ENCODE results near the gene ZBTB34. TPM values are rescaled to one million over a fixed set of nuclear protein-coding genes. Genes with fewer than 3 reads are reported as not detected.

Gene ZBTB34
- total and polyA plus RNA-seq, 9 of the 15 experiments (the other 6 are each of a cell fraction or from before 2014, with no cell fraction given), result 2.7 to 15.6 (median 9.8) TPM

DNA sequence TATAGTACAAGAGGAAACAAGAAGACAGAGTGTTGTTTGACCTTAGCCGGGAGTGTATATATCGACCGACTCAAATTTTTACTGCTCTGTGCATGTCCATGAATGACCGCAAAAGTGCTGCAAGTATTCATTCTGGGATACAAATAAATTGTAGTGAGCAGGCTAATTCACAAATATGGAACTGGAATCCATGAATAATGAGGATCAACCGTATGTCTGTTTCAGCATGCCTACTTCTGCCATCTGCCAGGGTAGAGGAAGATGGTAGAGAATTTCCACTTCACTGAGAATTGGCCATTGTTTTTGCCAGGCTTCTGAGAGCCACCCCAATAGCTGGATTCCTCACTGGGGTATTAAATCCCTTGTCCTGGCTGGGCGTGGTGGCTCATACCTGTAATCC, 45.7 kb downstream of the ZBTB34 start:
- no peak overlapping the region for H3K27ac ChIP-seq (ENCODE audit: extremely low read depth, low read depth, low read length)
- CTCF ChIA-PET (ENCODE audit: low intra/inter-chr PET ratio), result no interaction called here
- no peak overlapping the region for H3K4me2 ChIP-seq (ENCODE audit: insufficient read depth, low read length)
- H3K79me2 ChIP-seq (ENCODE audit: control insufficient read depth, insufficient read depth, low read length), result no peaks in the 10 kb centered on the region
- no peaks in the 10 kb centered on the region; the same call in 1 of the 2 replicates for H3K9me3 ChIP-seq (replicated peaks; ENCODE audit: control insufficient read depth, insufficient read depth, low read depth, low read length)
- FAIRE-seq (no peak), ATAC-seq (no peak), DNase-seq (ENCODE audit: extremely low read depth in 1 of 4, low spot score in 3 of 4) (no peak)
- 50% methylated on average over 6 of the region's 6 CpGs for WGBS (ENCODE audit: insufficient coverage, low coverage, missing lambda C conversion rate)
- no peaks in the 10 kb centered on the region for H3K4me1 ChIP-seq (replicated peaks in 1 of 2; ENCODE audit: control insufficient read depth in 2 of 2, insufficient read depth in 2 of 2, low read length in 2 of 2)
- in situ Hi-C loops (cut with MboI), result no loop called here
- peaks cover 20 to 47% of the 10 kb centered on the region in 2 experiments; a peak in 4 of 5 replicates for H3K27me3 ChIP-seq (ENCODE audit: control insufficient read depth in 2 of 2, insufficient read depth in 2 of 2, low read length in 2 of 2)
- intact Hi-C loops (cut with micrococcal nuclease), result no loop called here
- no TSS peak for BruUV-seq (replicated peaks)
- POLR2A ChIA-PET, result no interaction called here
- TF ChIP-seq PHB (CRISPR knock-in tag; IDR thresholded peaks at IDR 0.05) (no peak), HMGXB4 (CRISPR knock-in tag; IDR thresholded peaks at IDR 0.05) (no peak), ZC3H4 (CRISPR knock-in tag; IDR thresholded peaks at IDR 0.05; ENCODE audit: borderline replicate concordance) (no peak), ELF1 (tag; IDR thresholded peaks at IDR 0.05) (no peak), ZNF639 (CRISPR knock-in tag; conservative IDR thresholded peaks at IDR 0.05 in 1 of 2, IDR thresholded peaks at IDR 0.05 in 1 of 2) (no peak), E2F3 (CRISPR knock-in tag; IDR thresholded peaks at IDR 0.05) (no peak), FUS (optimal IDR thresholded peaks at IDR 0.05; ENCODE audit: low read depth, low read length) (no peak), HDAC8 (tag; IDR thresholded peaks at IDR 0.05) (no peak), ERF (CRISPR knock-in tag; IDR thresholded peaks at IDR 0.05) (no peak), SMAD3 (CRISPR knock-in tag; conservative IDR thresholded peaks at IDR 0.05) (no peak), FOXP1 (CRISPR knock-in tag; IDR thresholded peaks at IDR 0.05) (no peak), PURB (CRISPR knock-in tag; IDR thresholded peaks at IDR 0.05; ENCODE audit: low read depth) (no peak), ZNF232 (CRISPR knock-in tag; IDR thresholded peaks at IDR 0.05) (no peak), OTX1 (CRISPR knock-in tag; IDR thresholded peaks at IDR 0.05) (no peak), RBM34 (IDR thresholded peaks at IDR 0.05; ENCODE audit: borderline replicate concordance, insufficient read depth, low read length) (no peak), DACH1 (IDR thresholded peaks at IDR 0.05; ENCODE audit: partially characterized antibody) (no peak), RNF2 (IDR thresholded peaks at IDR 0.05) (no peak), ZC3H8 (IDR thresholded peaks at IDR 0.05) (no peak), ZNF551 (CRISPR knock-in tag; IDR thresholded peaks at IDR 0.05) (no peak), SETDB1 (IDR thresholded peaks at IDR 0.05; ENCODE audit: low read length) (no peak)
- no peak overlapping the region for H2AFZ ChIP-seq (ENCODE audit: low read depth, low read length)
- no peak overlapping the region for H3K9ac ChIP-seq (ENCODE audit: insufficient read depth in 1 of 2, low read depth in 2 of 2, low read length in 2 of 2)
- no peak overlapping the region for H3K4me3 ChIP-seq
- H4K20me1 ChIP-seq (replicated peaks; ENCODE audit: control insufficient read depth, insufficient read depth, low read length), result no peaks in the 10 kb centered on the region
- H3K9me1 ChIP-seq (ENCODE audit: control insufficient read depth, insufficient read depth, low read length), result no peaks in the 10 kb centered on the region
- H3K36me3 ChIP-seq (ENCODE audit: control insufficient read depth, insufficient read depth, low read length), result no peaks in the 10 kb centered on the region

Data from K562 (cell line).